HG03064 (cell line): Measurements from ENCODE around the gene TMC3.
"Not testable (repeated sequence)": the region's sequence is repeated elsewhere in the genome, so short reads cannot be mapped to it uniquely, and the experiment has no call there.

Experiments
- ATAC-seq: cut with Tn5 transposase; IDR thresholded peaks from one replicate; pipeline ENCODE4 v1.9.1; 2021; ENCODE audit warnings: low read depth; ENCODE audit not compliant: unreplicated experiment

TMC3 gene

DNA sequence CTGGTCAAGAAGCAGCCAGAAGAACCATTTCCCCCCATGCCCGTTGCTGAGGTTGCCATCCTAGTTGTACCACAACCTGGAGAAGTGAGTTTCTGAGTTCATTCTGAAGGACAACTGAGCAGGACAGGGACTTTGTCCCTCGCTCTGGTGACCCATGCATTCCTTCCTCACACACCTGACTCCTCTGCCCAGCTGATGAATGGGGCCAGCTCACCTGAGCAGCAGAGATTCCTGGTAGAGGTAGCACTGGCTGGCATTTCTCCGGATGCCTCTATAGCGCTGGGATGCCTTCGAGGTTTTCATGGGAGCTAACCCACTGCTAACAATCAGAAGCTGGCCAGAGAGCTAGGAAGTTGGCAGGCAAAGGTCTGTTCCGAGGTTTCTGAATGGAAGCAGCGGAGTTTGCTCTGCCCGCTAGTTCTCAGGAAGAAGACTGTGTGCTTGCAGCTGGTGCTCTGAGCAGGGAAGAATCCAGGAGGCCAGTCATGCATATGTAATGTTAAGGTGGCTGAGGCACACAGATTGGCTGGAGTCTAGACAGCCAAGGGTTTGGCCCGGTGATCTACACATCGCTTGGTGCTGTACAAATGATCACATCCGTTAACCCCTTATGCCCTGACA, at the start of gene TMC3:
Gene TMC3, minus strand, starts transcription at position 439 of the 621 bp plus-strand sequence. Its CDS starts 136 bp downstream, at position 303.
- ATAC-seq: no peak

DNA sequence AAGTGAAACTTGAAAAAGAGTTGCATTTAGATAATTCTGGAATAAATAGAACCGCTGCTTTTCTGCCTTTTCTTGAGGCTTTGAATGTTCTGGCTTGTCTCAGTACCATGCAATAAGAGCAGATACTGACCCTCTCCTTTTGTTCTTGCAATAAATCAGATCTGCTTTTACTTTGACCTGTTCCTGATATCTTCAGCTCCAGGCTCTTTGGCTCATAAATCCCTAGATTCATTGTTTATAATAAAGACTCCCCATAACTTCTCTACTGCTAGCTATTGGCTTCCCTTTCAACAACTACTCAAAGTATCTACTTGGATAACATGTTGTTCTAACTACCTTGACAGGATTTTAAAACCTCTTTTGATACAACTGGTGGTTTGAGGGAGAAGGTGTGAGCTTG, 47.4 kb upstream of the TMC3 start:
- ATAC-seq: no peak

DNA sequence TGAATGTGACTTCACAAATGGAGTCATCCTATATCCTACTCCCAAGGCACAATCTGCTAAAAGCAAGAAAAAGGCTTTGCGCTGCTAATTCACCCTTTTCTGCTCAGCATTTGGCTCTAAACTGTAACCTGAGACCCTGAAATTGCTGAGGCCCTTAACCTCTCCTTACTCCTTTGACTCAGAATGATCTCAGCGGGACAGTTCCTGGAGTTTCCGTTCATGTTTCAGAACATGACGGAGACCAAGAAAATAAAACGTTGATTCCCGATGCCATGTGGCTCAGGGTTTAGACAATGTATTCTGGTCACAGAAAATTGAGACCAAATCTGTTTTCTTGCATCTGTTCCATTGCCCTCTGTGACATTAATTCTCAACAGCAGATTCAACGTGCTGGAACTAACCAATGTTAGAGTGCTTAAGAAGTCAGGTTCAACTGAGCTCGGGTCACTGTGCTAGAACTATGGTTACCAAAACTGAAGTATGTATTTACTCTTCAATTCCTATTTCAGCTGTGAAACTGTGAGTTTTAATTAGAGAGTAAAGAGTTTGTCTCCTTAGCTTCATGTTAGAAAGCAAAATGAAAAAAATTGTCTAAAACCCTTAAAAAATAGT, 45.4 kb upstream of the TMC3 start:
- ATAC-seq: no peak

DNA sequence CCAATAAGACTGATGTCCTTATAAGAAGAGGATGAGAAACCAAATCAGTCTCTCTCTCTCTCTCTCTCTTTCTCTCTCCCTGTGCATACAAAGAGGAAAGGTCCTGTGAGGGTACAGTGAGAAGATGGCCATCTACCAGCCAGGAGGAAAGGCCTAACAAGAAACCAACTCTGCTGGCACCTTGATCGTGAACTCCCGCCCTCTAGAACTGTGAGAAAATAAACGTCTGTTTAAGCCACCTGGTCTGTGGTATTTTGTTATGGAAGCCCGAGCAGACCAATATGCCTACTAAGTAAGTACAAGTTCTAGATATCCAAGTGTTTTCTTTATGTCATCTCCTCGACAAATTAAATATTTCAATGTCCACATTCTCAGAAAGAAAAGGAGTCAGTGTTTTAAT, 44.9 kb upstream of the TMC3 start:
- ATAC-seq: no peak

DNA sequence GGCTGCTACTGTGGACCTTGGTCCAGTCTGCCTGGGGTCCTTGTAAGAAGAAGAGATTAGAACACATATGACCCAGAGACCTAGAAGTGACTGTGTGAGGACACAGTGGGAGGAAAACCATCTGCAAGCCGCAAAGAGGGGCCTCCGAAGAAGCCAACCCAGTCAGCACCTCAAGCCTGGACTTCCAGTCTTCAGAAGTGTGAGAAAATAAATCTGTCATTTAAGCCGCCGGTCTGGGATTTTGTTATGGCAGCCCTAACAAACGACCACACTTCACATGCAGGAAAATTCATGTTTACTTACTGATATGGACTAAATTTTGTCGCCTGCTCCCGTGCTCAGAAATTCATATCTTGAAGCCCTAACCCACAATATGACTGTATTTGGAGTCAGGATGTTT, 44.4 kb upstream of the TMC3 start:
- ATAC-seq: no peak

DNA sequence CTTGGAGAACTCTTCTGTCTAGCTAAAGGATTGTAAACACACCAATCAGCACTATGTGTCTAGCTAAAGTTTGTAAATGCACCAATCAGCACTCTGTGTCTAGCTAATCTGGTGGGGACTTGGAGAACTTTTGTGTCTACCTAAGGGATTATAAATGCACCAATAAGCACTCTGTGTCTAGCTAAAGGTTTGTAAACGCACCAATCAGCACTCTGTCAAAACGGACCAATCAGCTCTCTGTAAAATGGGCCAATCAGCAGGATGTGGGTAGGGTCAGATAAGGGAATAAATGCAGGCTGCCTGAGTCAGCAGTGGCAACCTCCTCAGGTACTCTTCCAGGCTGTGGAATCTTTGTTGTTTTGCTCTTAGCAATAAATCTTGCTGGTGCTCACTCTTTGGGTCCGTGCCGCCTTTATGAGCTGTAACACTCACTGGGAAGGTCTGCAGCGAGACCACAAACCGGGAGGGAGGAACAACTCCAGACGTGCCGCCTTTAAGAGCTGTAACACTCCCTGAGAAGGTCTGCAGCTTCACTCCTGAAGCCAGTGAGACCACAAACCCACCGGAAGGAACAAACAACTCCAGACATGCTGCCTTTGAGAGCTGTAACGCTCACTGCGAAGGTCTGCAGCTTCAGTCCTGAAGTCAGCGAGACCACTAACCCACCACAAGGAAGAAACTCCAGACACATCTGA, 40.4 kb upstream of the TMC3 start:
- ATAC-seq: not testable (repeated sequence)

DNA sequence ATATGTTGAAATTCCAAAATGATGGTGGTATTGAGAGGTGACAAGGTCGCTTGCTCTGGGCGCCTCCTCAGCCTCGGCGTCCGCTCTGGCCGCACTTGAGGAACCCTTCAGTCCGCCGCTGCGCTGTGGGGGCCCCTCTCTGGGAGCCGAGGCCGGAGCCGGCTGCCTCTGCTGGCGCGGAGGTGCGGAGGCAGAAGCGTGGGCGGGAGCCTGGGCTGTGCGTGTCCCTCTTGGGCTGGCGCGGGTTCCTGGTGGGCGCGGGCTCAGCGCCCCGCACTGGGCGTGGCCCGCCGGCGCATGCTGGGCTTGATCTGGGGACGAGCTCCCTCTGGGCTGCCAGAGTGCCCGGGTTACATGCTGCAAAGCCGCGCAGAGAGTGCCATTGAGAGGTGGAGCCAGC, 39.8 kb upstream of the TMC3 start:
- ATAC-seq: no peak

DNA sequence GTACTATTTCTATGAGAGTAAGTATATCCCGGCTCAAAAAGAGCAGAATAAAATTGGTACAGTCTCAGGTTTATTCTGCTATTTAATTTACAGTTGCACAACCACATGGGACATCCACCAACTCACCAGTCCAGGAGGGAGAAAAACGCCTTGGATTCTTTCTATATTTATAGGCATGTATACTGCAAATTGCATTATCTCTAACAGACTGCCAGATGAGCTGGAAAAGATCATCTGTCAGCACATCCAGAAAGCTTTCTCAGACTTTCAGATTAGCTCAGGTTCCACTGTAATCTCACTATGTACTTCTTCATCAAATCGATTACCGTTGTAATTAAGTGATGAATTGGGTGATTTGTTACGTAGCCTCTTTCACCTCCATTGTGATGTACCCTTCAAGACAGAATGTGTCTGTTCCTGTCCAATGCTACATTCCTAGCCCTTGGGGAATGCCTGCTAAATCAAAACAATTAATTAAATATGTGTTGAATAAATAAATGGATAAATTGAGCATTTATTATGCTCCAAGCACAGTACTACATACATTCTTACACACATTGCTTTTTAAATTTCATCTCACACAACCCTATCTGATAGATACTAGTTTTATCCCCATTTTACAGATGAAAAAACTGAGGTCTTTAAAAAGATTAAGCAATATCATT, 38.1 kb upstream of the TMC3 start:
- no peak for ATAC-seq

DNA sequence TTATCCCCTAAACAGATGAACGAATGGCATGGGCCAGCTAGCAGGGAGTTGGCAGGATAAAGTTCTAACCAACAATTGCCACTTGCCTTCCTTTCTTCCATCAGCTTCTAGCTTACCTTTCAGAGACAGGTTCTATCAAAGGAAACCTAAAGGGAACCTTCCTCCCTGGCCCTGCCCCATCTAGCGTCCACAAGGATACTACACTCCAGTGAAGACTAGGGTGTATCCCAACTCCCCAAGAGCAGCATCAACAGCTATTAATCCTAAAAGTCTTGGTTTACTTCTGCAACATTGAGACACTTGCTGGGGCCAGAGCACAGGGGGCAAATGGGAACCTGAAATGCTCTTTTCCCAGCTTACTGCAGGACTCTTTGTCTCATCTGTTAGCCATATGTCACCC, 37.0 kb upstream of the TMC3 start:
- ATAC-seq: no peak

DNA sequence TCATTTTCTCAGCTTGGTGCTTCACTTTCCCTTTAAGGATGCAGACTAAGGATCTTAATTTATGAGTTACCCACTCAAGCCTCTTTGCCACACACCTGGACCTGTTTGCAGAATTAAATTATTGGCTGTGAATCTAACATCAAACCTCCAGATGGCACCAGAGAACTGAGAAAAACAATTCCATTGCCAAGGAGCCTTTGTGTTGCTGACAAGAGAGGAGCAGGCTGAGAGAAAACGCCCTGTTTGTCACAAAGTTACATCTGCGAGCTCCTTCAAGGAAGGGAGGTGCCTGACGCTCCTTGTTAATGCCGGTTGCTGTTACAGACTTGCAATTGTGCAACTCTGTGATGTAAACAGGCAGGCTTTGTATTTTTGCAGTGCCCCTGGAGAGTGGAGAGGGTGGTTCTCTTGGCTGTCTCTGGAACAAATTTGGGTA, 36.3 kb upstream of the TMC3 start:
- ATAC-seq: no peak

DNA sequence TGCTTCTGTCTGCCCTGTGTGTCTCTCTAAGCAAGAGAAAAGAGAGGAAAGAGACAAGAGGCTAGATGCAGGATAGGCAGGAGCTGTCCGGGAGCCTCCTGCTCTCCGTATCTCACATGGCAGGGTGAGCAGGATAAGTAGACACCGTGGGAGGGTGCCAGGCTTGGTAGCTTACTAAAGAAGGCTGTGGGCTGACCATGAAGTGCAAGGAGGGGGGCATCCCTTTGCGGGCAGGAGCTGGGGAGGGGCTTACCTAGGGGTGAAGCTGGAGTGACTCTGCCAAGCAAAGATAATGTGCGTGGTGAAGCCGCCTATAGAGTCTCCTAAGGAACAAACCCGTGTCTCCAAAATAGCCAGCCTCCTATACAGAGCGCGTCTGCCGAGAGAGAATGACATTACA, 33.7 kb upstream of the TMC3 start:
- ATAC-seq: no peak

DNA sequence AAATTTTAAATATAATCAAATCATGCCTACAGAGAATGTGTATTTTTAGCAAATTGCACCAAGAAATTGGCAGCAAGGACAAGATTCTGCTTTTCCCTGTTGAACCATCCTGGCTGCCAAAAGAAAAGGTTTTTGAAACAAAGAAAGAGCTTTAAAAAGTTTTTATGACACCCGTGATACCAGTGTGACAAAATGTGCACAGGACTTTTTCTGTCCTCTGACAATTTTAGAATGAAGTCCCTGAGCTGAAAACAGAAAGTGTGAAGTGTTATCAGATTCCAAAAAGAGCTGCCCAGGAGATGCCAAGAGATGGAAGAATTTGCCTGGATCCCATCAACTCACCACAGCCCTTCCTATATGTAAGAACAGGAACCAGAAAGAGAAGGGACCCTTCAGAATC, 33.2 kb upstream of the TMC3 start:
- ATAC-seq: no peak

DNA sequence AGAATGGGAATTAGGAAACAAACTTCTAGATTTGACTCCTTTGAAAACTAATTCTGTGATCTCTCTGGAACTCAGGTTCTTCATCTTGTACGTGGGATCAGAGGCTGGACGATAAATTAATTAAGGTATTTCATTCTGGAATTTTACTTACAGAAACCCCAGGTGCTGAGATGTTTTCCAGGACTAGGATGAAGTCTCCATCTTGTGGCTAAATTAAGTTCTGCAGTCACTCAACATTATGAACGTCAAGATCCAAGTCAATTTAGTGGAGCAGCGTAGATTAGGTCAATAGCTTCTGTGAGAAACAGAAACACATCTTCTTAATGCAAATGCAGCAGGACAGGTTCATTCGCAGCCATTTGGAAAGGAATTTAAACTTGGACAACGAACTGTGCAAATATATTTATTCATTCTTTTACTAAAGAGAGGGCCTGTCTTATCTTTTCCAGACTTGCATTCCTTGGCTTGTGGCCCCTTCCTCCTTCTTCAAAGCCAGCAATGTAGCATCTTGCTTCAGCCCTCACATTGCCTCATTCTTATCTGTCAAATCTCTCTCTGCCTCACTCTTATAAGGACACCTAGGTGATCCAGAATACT, 26.7 kb upstream of the TMC3 start:
- ATAC-seq: no peak

DNA sequence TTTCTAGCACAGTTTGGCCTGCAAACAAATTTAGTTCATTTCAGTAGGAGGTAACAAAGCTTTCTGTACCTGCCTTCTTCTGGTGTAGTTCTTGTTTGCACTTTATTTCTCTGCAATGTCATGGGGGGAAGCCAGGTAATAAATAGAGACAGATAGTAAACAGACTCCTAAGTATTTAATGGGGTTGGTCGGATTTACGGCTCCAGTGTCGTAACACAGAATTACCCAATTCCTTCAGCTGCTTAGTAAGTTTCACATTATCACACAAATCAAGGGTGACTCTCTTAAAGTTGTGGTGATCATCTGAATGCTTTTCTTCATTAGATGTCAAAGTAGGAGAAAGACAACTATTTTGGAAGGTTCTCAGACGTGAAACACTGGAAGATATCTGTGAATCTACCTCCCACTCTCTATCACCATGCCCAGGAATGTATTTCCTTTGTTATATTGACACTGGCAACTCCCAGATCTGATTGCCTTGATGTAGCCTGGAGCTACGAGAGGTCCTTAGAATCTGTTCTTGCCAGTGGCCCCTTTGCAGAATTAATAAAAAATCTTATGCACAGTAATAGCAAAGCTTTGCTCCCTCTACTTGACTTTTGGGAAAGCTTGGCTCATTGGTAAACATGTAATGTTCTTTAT, 25.0 kb upstream of the TMC3 start:
- no peak for ATAC-seq

DNA sequence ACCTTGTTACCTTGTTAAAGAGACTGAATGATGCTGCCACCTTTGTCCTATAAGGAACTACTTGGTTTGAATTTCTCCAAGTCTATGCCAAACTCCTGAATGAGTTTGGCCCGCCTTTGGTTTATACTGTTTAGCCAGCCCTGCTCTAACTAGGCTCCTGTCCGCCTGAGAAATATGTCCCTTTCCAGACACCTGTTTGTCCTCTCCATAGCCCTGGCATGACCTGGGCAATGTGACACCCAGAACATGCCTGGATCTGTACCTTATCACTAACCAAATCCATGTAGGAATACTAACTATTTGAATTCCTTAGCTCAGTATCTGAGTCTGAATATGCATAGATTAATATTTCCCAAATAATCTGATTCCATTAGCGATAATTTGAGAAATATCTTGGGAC, 24.4 kb upstream of the TMC3 start:
- ATAC-seq: no peak

DNA sequence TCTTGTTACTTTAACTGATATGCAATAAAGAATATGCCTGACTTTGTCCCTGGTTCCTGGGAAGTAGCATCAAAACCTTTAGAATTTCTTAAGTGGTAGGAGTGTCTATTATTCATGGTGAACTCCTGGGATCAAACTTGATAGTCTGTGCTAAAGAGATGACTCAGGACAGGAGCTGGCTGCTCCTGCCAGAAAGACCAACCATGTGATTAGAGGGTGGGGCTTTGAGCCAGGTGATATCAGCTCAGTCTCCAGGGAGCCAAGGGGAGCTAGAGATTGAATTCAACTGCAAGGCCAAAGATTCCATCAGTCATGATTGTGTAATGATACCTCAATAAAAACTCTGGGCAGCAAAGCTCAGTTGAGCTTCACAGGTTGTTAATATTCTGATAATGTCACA, 20.6 kb upstream of the TMC3 start:
- no peak for ATAC-seq

DNA sequence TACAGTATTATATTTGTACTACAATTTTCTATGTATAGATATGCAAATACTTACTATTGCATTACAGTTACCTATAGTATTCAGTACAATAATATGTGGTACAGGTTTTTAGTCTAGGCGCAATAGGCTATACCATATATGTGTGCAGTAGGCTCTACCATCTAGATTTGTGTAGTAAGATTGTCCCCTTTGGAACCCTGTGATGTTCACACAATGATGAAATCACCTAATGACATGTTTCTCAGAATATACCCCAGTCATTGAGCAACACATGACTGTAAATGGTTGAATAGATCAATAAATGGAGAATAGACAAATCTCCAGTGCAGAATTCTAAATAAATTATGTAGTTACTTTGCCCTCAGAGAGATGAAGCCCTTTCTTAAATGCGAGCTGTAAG, 17.6 kb upstream of the TMC3 start:
- ATAC-seq: no peak

DNA sequence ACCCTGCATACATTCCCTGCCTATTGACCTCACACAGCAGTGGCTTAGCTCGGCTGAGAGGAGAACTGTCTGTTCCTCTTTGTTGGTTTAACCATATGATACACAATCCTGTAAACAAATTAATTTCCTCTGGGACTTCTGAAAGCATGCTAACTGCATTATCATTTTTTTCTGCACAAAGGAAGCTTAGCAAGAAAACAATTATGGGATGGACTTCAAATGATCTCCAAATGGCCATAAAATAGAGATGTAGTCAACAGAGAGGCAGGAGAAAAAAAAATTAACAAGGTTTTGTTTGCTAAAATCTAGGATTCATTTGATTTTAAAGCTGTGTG, 14.4 kb upstream of the TMC3 start:
- no peak for ATAC-seq

DNA sequence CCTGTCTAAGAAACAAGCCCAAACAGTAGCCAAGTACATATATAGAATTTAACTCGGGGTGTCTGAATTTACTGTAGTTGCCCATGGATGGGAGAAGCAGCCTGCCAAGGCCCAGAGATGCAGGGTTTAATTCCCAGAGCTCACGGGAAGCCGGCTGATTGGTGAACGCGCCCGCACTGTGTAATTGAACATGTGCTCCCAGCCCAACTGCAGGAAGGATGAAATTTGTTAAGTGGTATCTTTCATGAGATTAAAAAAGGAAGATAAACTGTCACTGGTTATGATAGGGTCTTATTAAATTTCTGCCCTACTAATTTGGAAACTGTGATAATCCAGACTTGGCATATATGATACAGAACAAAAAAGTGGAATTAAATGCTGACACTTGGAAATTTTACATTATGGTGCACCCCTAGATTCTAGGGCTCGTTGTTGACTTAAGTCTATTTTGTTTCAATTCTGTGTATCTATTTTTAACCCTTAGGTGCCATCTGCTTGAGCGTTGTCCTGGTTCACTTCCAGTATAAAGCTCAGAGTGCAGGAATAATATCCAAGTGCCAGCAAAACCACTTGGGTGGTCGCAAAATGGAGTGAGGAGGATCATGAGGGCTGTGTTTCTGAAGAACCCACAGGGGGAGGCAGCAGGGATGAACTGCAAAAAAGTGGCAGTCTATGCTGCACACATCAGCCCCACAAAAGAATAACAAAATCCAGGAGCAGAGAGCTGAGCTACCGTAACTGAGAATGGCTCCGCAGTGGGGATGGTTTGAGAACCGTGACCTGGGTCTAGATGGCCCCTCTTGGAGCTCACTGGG, 13.8 kb upstream of the TMC3 start:
- ATAC-seq: no peak

DNA sequence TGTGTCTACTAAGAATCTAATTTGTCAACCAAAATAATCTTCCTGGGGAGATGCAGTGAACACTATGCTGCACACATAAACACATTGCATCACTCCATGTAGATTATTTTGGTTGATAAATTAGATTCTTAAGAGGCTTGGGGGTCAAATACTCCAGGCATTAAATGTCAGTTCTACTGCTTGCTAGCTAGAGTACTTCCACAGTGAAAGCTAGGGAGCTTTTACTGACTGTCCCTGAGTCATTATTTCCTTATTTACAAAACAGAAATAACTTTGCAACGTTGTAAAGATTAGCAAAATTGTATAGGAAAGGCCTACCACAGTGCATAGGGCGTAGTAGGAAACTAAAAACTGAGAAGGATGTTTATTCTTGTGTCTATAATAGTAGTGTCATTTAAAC, 12.9 kb upstream of the TMC3 start:
- no peak for ATAC-seq
